Parathyroid adenoma (tissue), 2 donors: ENCODE results near the gene GREB1L.

Source experiments
- H2AFZ ChIP-seq: fragments of 300-600 bp; sonication (generic); one replicate; pipeline ENCODE4 v1.7.0; 2017; ENCODE audit warnings: antibody characterized with exemption, mild to moderate bottlenecking
- H3K27ac ChIP-seq: fragments of 300-600 bp; sonication (generic); one replicate; pipeline ENCODE4 v1.7.0; 2017
- H3K27me3 ChIP-seq: fragments of 300-600 bp; sonication (generic); one replicate; pipeline ENCODE4 v1.7.0; 2017; ENCODE audit warnings: low read length; ENCODE audit not compliant: control insufficient read depth, insufficient read depth
- H3K36me3 ChIP-seq: fragments of 300-600 bp; sonication (generic); one replicate; pipeline ENCODE4 v1.7.0; 2017; ENCODE audit warnings: low read length; ENCODE audit not compliant: control insufficient read depth, insufficient read depth
- H3K4me1 ChIP-seq: fragments of 300-600 bp; sonication (generic); one replicate; pipeline ENCODE4 v1.7.0; 2017; ENCODE audit warnings: control low read depth
- H3K4me2 ChIP-seq: fragments of 300-600 bp; sonication (generic); one replicate; pipeline ENCODE4 v1.7.0; 2017; ENCODE audit warnings: low read length
- H3K4me3 ChIP-seq: fragments of 300-600 bp; sonication (generic); one replicate; pipeline ENCODE4 v1.7.0; 2017; ENCODE audit warnings: low read depth, low read length
- H3K79me2 ChIP-seq: fragments of 300-600 bp; sonication (generic); one replicate; pipeline ENCODE4 v1.7.0; 2017; ENCODE audit warnings: control low read depth
- H3K9ac ChIP-seq: fragments of 300-600 bp; sonication (generic); one replicate; pipeline ENCODE4 v1.7.0; 2017; ENCODE audit warnings: mild to moderate bottlenecking
- H3K9me3 ChIP-seq: fragments of 300-600 bp; sonication (generic); one replicate; pipeline ENCODE4 v1.7.0; 2017; ENCODE audit warnings: low read length; ENCODE audit not compliant: control insufficient read depth
- CTCF ChIP-seq: fragments of 300-600 bp; sonication (generic); IDR thresholded peaks from one replicate; pipeline ENCODE4 v1.7.0; 2017; ENCODE audit warnings: antibody characterized with exemption, mild to moderate bottlenecking
- donor health status: primary hyperparathyroidism.

GREB1L gene

GRCh38 chr18:21242780-21243401 is 859 bp downstream of the GREB1L start:
- H3K36me3 ChIP-seq: no peaks in the 10 kb centered on the region
- H3K9me3 ChIP-seq: no peaks in the 10 kb centered on the region
- H3K27ac ChIP-seq: peak overlapping the region; percentile 38
- peak overlapping the region; percentile 96 for H2AFZ ChIP-seq
- no peak for TF ChIP-seq CTCF
- no peaks in the 10 kb centered on the region for H3K79me2 ChIP-seq
- no peak overlapping the region for H3K9ac ChIP-seq
- peak overlapping the region; percentile 86 for H3K4me2 ChIP-seq
- no peaks in the 10 kb centered on the region for H3K4me1 ChIP-seq
- H3K4me3 ChIP-seq: peak overlapping the region; percentile 47
- H3K27me3 ChIP-seq: no peaks in the 10 kb centered on the region

- H3K79me2 ChIP-seq: no peaks in the 10 kb centered on the region
Observed at GRCh38 chr18:21254576-21254975, 12.5 kb downstream of the GREB1L start.

DNA sequence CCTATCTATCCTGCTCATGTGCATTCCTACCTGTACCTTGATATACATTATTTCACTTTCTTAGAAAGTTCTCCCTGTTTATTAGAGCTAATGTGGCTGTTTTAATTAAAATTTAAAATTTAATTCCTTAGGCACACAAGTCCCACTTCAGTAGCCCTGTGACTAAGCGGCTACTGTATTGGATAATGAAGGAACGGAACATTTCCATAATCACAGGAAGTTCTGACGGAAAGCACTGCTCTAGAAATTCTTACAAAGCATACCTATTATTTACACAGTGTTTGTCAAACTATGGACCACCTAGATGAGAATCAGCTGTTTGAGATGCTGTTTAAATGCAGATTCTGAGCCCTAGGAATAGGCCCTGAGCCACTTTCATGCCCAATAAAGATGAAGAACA is 13.2 kb downstream of the GREB1L start:
- no peaks in the 10 kb centered on the region for H3K4me1 ChIP-seq
- H3K36me3 ChIP-seq: no peaks in the 10 kb centered on the region
- H3K27ac ChIP-seq: no peak overlapping the region
- H3K27me3 ChIP-seq: no peaks in the 10 kb centered on the region
- H3K9me3 ChIP-seq: no peaks in the 10 kb centered on the region
- no peak overlapping the region for H3K4me3 ChIP-seq
- H2AFZ ChIP-seq: no peak overlapping the region
- no peak overlapping the region for H3K4me2 ChIP-seq
- no peak for TF ChIP-seq CTCF
- no peak overlapping the region for H3K9ac ChIP-seq
- H3K79me2 ChIP-seq: no peaks in the 10 kb centered on the region

More at GRCh38 chr18:21254576-21254975, 12.5 kb downstream of the GREB1L start:
- Histone ChIP-seq H2AFZ (no peak overlapping the region), H3K27me3 (no peaks in the 10 kb centered on the region), H3K27ac (no peak overlapping the region), H3K9me3 (no peaks in the 10 kb centered on the region), H3K4me1 (no peaks in the 10 kb centered on the region), H3K36me3 (no peaks in the 10 kb centered on the region), H3K4me3 (no peak overlapping the region), H3K4me2 (no peak overlapping the region), H3K9ac (no peak overlapping the region)
- no peak for TF ChIP-seq CTCF

- Histone ChIP-seq H3K79me2 (no peaks in the 10 kb centered on the region), H2AFZ (no peak overlapping the region)
- no peak for TF ChIP-seq CTCF
Observed at GRCh38 chr18:21257386-21257785, 15.4 kb downstream of the GREB1L start.

DNA sequence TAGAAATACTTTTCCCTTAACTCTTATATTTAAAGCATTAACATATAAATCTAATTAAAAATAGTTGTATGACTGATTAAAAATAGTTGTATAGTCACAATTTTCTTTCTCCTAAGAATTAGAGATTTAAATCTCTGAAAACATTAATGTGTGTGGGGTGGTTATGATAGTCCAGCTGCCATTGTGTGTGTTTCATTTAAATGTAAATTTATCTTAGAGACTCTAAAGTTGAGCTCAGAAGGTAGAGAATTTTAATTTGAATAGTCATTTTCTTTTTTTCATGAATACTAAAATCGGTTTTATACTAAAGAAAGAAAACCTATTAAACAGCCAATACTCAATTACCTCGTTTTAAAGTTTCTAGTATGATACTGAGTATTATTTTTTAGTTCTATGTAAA is 18.6 kb downstream of the GREB1L start:
- no peaks in the 10 kb centered on the region for H3K27me3 ChIP-seq
- no peak overlapping the region for H3K4me2 ChIP-seq
- TF ChIP-seq CTCF: no peak
- H3K27ac ChIP-seq: no peak overlapping the region
- H3K79me2 ChIP-seq: no peaks in the 10 kb centered on the region
- H3K9me3 ChIP-seq: no peaks in the 10 kb centered on the region
- no peaks in the 10 kb centered on the region for H3K36me3 ChIP-seq
- H3K4me3 ChIP-seq: no peak overlapping the region
- H2AFZ ChIP-seq: no peak overlapping the region
- peaks cover 6% of the 10 kb centered on the region for H3K4me1 ChIP-seq
- no peak overlapping the region for H3K9ac ChIP-seq

More at GRCh38 chr18:21257386-21257785, 15.4 kb downstream of the GREB1L start:
- H3K27me3 ChIP-seq: no peaks in the 10 kb centered on the region
- no peak overlapping the region for H3K9ac ChIP-seq
- H3K27ac ChIP-seq: no peak overlapping the region
- no peaks in the 10 kb centered on the region for H3K36me3 ChIP-seq
- no peaks in the 10 kb centered on the region for H3K9me3 ChIP-seq
- H3K4me2 ChIP-seq: no peak overlapping the region
- H3K4me3 ChIP-seq: no peak overlapping the region
- H3K4me1 ChIP-seq: no peaks in the 10 kb centered on the region
